NAMALWA (cell line): ENCODE data around the gene HSD17B2.

Source experiments
- DNase-seq: peaks from one replicate; pipeline ENCODE4 v3.0.0-alpha.2; 2015; ENCODE audit warnings: low spot score

HSD17B2 gene

GRCh38 chr16:82050506-82050905 is 15.5 kb downstream of the HSD17B2 start:
- DNase-seq = no peak

- DNase-seq = no peak
Observed at GRCh38 chr16:82050909-82051357, 15.9 kb downstream of the HSD17B2 start.

GRCh38 chr16:82051656-82052055 is 16.6 kb downstream of the HSD17B2 start:
- no peak for DNase-seq

- no peak for DNase-seq
Observed at GRCh38 chr16:82055117-82055516, 20.1 kb downstream of the HSD17B2 start.

- no peak for DNase-seq
Observed at GRCh38 chr16:82055728-82056549, 20.9 kb downstream of the HSD17B2 start.

GRCh38 chr16:82056550-82056896 is 21.5 kb downstream of the HSD17B2 start:
- no peak for DNase-seq

GRCh38 chr16:82059161-82059982 is 24.3 kb downstream of the HSD17B2 start:
- no peak for DNase-seq

- DNase-seq = no peak
Observed at GRCh38 chr16:82059983-82060421, 24.9 kb downstream of the HSD17B2 start.

GRCh38 chr16:82061861-82062525 is 26.9 kb downstream of the HSD17B2 start:
- DNase-seq = peak; percentile 61

- no peak for DNase-seq
Observed at GRCh38 chr16:82062645-82063058, 27.6 kb downstream of the HSD17B2 start.

- DNase-seq = no peak
Observed at GRCh38 chr16:82063456-82064082, 28.5 kb downstream of the HSD17B2 start.

- DNase-seq = no peak
Observed at GRCh38 chr16:82067042-82067803, 32.2 kb downstream of the HSD17B2 start.

GRCh38 chr16:82067804-82068325 is 32.8 kb downstream of the HSD17B2 start:
- DNase-seq = no peak

- no peak for DNase-seq
Observed at GRCh38 chr16:82070656-82071369, 35.8 kb downstream of the HSD17B2 start.

- no peak for DNase-seq
Observed at GRCh38 chr16:82071421-82071820, 36.4 kb downstream of the HSD17B2 start.

- no peak for DNase-seq
Observed at GRCh38 chr16:82072313-82072712, 37.3 kb downstream of the HSD17B2 start.

GRCh38 chr16:82074019-82074558 is 39.0 kb downstream of the HSD17B2 start:
- DNase-seq = no peak

GRCh38 chr16:82078125-82078524 is 43.1 kb downstream of the HSD17B2 start:
- DNase-seq = no peak

- no peak for DNase-seq
Observed at GRCh38 chr16:82079892-82080291, 44.8 kb downstream of the HSD17B2 start.

- no peak for DNase-seq
Observed at GRCh38 chr16:82081264-82081663, 46.2 kb downstream of the HSD17B2 start.
